HG02588 (cell line): ENCODE data around the gene DLEC1.
"Not testable (repeated sequence)": the region's sequence is repeated elsewhere in the genome, so short reads cannot be mapped to it uniquely, and the experiment has no call there.

ENCODE experiments used
- ATAC-seq: cut with Tn5 transposase; IDR thresholded peaks from one replicate; pipeline ENCODE4 v1.9.1; 2021; ENCODE audit warnings: mild to moderate bottlenecking, moderate library complexity; ENCODE audit not compliant: unreplicated experiment

The DLEC1 gene

DNA sequence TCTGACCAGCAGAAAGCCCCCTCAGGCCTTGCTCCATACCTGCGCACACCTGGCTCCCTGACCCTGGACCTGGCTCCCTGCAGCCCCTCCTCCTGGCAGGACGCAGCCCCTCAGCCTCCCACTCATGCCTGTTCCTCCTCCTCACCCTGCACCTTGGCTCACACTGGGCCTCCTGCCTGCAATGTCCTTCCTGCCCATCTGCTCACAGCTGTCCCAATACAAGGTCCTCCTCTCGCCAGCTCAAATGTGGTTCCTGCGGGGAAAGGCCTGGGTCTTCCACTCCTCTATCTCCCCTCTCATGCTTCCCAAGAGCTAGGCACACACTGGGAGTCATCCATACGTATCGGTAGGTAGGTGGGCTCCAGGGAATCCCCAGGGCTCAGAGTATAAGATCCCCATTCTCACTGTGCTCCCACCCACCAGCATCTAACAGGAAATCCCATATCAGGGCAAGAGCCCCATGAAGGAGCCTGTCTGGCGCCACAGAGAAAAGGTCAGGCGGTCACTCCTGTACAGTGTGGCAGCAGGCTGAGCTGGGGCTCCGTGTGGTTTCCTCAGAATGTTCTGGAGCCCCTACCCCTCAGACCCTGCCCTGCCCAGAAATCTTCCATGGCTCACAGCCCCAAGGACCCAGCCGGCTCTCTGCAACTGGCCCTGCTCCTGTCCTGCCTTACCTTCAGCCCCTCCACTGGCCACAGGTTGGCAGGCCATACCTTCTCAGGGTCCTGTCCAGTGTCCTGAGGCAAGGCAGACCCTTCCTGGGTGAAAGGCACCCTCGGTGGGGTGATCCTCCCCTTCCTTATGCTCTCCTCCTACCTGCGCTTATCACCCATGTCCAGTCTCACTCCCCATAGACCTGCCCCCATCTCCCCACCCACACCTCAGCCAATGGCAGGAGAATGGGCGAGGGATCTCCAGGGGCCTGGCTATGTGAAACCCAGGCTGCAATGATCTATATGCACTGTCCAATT, 20.4 kb upstream of the DLEC1 start:
- ATAC-seq: no peak

DNA sequence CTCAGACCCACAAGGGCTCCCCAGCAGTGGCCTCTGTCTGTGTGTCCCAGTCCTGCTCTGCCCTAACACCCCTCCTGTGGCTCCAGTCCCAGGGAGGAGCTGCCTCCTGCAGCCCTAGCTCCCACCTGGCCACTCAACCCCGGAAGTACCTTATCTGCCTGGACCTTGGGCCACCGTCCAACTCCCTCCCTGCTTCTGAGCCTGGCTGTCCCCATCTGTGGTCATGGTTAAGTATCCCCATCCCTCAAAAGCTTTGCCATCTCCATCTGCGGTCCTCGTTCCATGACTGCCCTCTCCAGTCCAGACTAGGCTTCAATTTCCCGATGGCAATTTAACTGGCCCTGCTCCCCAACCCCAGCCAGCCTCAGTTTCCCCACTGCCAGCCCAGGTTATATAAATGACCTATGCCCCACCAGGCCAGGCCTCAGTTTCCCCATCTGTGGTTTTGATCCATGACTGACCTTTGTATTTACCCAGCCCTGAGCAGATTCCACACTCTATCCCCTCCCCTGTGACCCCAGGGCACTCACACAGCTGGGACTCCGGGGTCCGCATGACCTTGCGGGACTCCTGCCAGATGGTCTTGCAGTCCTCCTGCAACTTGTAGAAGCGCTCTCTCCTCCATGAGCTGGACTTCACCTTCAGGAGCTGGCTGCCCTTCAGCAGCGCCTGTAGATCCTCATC, 19.2 kb upstream of the DLEC1 start:
- no peak for ATAC-seq

DNA sequence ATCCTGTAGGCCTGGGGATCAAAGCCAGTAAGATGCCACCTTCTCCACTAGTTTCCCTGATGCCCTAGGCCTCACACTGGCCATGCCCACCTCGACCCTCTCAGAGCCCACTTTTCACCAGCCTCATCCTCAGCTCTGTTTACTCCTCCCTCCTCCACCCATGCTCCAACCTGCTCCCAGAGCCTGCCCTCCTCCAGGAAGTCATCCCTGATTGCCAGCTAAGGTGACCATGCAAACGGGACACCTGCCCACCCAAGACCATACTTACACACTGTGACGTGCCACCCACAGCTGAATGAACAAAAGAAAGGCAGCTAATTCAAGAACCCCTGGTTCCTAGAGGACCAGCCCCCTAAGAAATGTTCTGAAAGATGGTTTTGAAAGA, 18.7 kb upstream of the DLEC1 start:
- no peak for ATAC-seq

DNA sequence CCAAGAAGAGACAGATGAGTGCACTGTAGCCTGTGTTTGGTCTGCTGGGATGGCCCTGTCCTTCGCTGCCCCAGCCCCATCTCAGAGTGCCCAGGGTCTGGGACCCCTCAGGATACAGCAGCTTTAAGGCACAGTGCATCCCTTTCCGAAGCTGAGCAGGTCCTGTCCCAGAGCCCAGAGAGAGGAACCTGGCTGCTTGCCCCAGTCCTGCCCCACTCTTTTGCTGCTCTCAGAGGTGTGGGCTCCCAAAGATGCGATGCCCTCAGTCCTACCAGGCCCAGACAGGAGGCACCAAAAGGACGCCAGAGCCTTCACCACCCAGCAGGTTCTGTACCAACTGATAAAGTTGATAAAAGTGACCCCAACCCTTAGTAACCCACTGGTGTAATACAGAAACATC, 17.8 kb upstream of the DLEC1 start:
- ATAC-seq: no peak

DNA sequence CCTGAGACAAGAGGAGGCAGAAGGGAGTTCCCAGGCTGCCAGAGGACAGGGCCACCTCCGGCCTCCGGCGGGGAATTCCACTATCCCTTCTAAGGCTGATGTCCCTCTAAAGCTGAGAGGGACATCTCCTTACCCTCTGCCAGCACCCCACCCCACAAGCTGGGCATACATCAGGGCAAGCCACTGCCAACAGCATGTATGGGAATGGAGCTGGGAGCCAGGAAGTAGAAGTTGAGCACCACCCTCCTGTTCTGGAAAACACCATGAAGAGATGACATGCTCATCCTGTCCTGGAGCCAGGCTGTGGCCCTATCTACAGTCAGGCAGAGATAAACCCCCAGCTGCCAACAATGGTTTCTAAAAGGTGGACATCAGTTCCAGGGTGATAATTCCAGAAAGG, 16.7 kb upstream of the DLEC1 start:
- ATAC-seq: no peak

DNA sequence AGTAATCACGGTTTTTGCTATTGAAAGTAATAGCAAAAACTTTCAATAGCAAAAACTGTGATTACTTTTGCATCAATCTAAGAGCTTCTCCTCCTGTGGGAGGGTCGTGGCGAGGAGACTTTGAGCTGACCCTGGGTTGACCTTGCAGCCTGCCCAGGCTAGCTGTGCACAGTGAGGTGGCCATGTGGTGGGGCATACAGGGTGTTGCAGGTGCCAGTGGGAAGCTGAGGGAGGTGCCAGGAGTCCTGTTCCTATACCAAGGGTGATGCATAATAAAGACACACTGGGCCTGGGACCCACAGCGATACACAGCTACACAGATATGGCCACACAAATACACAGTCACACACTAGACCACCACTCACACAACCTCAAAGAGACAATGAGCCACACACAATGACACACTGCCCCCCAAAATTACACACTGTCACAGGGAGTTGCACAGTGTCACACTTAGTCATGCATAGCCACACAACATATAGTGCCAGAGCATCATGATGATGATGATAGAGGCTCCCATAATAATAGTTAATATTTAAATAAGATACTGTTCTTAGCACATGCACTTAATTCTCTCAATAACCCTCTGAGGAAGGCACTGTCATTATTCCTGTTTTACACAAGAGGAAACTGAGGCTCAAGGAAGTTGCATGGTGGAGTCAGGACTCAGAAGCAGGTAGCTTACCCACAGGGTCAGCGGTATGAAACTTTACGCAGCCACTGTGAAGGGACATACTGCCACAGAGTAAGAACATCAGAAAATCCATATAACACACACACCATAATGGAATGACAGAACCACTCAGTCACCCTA, 15.9 kb upstream of the DLEC1 start:
- no peak for ATAC-seq

DNA sequence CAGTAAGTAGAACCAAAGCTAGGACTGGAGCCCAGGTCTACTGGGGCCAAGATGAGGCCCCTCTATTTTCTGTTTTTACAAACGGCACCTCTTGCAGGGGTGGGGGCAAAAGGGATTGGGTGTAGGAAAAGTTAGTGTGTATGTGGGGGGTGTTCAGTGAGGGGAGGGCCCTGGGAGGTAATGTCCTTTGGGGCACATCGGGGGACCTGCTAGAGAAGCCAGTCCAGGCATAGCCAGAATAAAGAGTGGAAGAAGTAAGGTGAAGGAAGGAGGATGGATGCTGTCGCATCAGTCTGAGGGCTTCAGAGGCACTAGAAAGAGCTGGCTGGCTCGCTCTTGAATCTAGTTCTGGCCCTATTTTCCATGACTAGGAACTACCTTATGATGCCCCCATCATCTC, 12.2 kb upstream of the DLEC1 start:
- ATAC-seq: no peak

DNA sequence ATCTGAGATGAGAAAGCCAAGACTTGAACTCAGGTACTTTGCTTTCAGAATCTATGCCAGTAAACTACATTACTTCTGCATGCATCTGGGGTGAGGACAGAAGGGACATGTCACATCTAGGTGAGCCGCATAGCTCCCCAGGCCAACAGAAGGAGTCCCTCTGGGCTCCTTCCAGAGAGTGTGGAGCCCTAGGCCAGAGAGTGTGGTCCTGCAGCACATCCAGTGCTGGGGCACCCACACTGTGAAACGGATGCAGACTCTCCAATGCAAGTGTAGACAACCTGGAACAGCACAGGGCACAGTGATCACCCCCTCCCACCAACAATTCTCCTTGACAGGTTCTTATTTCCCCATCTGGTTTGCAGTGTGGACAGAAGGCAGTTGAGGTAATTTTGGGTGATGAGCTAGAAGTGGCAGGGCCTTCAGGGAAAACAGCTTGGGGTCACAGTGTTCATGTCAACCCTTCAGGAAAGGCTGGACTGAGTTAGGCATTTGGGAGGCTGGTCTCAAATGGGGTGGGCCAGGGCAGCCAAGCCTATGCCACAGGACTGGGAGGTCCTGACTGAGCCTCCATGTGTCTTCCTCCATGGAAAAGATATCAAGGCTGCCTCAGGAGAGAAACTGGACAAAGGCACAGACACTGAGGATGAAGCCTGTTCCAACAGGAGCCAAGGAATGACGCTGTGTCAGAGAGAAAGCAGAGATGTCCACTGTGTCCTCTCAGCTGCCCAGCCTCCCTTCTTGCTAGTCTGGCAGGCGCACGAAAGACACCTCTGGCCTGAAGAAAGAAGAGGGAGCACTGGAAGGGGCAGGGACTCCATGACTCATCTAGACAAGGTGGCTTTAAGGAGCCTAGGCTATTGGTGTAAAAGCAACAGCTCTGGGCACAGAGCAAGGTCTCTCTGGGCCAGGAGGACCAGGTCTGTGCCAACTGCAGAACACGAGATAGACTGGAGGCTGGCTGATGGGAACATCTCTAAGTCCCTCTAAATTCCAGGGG, 11.2 kb upstream of the DLEC1 start:
- no peak for ATAC-seq

DNA sequence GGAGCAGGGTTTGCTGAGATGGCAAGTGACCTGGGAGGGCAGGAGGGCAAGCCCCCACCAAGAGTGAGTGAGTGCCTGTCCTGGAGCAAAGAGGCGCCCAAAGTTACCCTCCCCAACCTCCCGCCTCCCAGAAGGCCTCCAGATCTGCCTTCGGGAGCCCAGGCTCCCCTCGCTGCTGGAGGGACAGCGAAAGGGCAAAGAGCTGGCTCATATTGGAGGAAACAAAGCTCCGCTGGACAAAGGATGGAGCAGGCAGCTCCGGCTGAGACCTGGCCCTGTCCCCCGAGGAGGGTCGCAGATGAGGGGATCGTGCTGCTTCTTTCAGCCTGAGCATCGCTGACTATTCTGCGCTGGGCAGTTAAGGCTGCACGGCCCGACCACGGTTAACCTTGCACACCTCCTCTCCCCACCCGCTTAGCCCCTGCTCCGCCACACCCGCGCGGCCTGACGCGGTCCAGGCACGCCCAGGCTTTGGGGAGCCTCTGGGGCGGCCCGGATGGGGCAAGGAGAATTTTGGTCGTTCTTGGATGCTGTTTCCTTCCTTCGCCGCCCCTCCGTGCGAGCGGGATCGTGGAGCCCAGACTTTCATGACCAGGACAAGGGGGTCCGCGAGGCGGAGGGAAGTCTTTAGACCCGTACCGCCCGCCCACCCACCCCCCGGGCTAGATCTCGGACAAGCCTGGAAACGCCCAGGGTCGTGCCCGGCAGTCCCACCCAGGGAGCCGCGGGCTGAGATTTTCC, 10.2 kb upstream of the DLEC1 start:
- ATAC-seq: no peak

DNA sequence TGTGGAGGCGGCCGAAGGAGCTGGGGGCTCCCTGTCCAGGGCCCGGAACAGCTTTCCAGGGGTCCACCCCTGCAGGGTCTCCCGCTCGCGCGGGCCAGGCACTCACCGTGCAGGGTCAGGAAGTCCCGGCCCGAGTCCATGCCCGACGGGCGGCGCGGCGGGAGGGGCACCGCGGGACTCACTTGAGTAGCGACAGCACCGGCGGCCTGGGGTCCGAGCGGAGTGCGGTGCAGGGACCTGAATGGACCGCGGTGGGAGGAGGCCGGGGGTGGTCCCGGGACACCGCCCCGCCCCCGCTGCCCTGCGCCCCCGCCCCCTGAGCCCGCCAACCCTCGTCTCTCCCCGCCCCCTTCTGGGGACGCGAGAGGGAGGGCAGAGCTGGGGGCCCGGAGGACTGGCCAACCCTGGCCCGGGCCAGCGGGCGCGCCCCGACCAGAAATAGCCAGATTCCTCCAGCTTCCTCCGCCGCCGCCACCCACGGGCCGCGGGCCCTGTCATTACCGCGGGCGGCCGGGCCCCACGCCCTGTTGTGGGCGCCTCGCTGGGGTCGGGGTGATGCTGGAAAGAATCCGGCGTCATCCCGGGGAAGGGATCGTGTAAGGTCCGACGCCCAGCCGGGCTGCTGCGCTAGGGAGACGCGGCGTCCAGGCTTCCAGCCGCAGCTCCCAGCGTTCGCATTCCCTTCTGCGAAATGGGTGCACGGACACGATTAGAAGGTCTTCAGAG, 9.4 kb upstream of the DLEC1 start, which contains the start of gene PLCD1:
PLCD1 (minus strand) TSS at position 243 of the 726 bp plus-strand sequence; CDS start at position 140, 103 bp downstream.
- no peak for ATAC-seq

DNA sequence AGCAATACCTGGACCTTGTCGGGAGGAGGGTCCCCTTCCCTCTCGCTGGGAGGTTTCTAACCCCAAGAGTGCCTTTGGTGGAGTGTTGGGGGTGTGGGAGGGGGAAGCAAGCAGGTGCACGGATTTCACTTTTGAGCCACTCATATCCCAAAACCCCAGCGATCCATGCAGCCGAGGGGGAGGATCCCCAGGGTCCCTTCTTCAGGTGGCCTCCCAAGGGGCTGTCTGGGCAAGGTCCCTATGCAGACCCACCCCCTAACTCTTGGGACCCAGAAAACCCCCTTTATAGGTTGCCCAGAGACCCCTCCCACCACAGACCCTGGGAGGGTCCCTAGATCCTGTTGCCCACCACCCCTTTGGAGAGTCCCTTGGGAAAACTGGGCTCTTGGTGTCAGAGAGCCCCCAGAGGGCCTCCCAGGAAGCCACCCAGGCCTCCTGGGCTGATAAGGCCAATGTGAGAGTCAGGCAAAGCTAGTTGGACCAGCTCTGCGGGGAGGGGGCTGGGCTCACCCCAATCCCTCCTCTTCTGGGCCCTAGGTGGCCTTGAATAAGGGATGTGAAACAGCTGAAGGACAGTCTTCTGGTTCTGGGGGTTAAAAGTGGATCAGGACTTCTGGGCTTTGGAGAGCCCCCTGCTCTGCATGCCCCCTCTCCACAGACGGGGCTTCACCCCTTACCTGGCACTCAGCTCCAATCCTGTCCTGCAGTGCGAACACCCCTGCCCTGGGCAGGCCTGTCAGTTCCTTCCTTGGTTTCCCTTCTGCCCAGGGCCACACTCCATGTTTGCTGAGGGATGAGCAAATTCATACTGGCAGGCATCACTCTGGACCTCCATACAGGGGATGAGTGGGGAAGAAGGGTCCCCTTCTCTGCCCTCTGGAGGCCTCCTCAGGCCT, 8.6 kb upstream of the DLEC1 start:
- no peak for ATAC-seq

DNA sequence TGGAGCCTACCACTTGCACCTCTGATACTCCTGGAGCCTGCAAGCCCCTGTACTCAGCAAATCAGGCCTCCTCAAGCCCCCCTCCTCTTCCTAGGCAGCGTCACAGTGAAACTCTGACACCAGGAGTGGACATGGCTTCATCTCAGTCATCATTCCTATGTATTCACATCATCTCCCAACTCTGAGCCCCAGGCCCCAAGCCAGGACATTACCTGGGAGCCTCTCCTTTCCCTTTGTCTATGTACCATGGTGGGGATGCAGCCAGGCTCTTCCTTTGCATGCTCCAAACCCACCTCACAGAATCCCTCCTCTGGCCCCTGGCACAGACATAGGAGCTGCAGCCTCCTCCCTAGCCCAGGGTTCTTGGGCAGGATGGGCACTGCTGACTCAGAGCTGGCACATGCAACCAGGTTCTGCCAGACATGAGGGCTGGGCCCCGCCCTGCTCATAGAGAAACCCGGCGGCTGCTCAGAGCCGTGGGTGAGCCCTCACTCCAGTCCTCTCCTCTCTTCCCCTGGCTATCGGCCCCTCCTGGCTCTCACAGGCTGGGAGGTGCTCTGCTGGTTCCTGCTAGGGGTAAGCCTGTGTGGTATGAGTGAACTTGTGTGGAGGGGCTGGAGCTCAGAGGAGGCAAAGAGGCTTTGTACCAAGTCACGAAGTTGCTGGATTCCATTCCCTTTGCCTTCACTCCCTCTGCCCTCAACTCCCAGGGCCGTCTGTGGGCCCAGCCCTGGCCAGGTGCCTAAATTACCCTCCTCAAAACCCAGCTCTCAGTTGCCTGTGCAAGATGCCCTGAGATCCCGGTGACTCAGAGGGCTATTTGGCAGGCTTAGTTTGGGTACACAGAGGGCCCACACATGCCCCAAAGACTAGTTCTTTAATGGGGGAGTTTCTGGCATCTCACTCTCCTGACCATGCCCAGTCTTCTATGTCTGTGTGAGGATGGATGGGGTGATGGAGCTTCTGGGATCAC, 7.7 kb upstream of the DLEC1 start:
- ATAC-seq: no peak

DNA sequence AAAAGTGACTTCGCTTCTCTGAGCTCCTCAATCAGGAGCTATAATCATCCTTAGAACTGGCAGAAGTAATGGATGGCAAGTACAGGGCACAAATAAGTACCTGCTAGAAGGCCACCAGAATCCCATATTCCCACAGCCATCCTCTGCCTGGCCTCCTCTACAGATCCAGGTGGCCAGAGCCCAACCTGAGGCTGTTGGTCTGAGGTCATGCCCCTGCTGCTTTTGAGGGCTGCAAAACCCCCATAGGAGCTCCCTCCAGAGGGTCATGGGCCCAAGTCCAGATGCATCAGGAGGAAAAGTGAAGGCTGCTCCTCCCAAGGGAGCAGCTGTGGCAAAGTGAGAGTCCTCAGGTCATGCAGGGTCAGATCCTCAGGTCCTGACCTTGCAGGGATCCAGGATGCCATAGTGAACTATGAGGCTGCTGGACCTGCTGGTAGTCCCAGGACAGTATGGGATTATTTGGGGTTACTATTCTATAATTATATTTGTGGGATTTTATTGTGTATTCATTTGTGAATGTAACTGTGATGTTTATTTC, 6.6 kb upstream of the DLEC1 start:
- no peak for ATAC-seq

DNA sequence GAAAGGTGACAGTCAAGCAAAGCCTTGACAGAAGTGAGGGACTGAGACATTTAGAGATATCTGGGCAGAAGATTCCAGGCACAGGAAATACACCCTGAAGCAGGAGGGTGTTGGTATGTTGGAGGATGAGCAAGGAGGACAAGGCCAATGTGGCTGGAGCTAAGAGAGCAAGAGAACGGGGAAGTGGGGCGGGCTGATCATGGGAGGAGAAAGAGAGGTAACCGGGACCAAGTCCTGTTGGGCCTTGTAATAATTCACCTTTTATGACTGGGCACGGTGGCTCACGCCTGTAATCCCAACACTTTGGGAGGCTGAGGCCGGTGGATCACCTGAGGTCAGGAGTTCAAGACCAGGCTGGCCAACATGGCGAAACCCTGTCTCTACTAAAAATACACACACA, 5.4 kb upstream of the DLEC1 start:
- not testable (repeated sequence) for ATAC-seq

DNA sequence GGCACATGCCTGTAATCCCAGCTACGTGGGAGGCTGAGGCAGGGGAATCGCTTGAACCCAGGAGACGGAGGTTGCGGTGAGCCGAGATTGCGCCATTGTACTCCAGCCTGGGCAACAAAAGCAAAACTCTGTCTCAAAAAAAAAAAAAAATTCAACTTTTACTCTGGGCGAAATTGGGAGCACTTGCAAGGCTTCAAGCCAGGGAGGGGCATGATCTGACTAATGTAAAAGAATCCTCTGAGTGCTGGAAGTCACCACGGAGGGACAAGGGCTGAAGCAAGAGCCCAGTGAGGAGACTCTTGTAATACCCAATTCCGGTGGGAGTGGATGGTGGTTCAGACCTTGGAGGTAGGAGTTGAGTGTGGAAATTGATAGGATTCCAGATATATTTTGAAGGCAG, 4.7 kb upstream of the DLEC1 start:
- not testable (repeated sequence) for ATAC-seq

DNA sequence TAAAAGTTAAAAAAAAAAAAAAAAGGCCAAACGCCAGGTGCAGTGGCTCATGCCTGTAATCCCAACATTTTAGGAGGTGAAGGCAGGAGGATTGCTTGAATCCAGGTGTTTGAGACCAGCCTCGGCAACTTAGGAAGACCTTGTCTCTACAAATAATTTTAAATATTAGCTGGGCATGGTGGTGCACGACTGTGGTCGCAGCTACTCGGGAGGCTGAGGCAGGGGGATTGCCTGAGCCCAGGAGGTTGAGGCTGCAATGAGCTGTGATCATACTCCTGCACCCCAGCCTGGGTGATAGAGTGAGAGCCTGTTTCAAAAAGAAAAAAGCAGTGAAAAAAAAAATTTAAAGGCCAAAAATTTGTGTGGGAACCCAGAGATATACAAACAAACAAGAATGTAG, 2.7 kb upstream of the DLEC1 start:
- no peak for ATAC-seq
